ENCODE measurements around the gene RANBP3L.

DNA sequence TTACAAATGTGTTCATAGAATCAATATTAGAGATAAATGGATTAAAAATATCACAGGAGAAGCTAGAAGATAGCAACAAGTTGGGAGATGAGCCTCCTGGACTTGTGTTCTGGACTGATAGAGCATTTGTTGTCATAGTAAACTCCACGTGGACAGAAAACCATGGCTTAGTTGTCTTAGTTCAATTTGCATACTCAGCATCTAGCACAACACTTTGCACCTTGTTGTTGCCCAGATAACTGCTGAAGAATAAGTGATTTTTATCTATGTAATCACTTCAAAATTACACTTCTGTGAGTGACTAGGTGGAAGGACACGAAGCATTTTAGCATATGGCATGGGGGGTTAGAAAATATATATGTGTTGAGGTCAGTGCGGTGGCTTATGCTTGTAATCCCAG is 4.0 kb downstream of the RANBP3L start:
- no peak for TF ChIP-seq CTCF (IDR thresholded peaks at IDR 0.05)
- no peak for TF ChIP-seq ZFP36 (IDR thresholded peaks at IDR 0.05; ENCODE audit: borderline replicate concordance, partially characterized antibody)

Data from A549 (cell line).